Measurements from ENCODE around the gene CD5L. TPM values are rescaled to one million over a fixed set of nuclear protein-coding genes. Genes with fewer than 3 reads are reported as not detected.

CD5L gene
- total and polyA plus RNA-seq, 2 donors (not counting 1 experiment from before 2014, with no cell fraction given), result 0.17 TPM; not detected in 1

DNA sequence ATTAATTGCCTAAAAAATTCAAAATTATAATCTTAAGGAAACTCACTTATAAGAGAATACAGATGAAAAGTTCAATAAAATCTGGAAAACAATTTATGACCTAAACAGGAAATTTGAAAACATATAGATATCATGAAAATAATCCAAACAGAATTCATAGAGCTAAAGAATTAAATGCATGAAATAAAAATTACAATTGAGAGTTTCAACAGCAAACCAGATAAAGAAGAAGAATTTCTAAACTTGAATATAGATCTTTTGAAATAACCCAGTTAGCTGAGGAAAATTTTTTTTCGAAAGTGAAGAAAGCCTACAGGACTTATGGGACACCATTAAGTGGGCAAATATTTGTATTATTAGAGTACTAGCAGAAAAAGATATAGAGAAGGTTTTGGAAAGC lies 28.3 kb downstream of the CD5L start:
- peak overlapping the region; percentile 77 for H3K4me2 ChIP-seq (replicated peaks; ENCODE audit: low read depth, low read length, poor library complexity, severe bottlenecking)
- H3K36me3 ChIP-seq (replicated peaks in 1 of 2; ENCODE audit: control extremely low read depth in 1 of 2, control insufficient read depth in 1 of 2, extremely low read depth in 1 of 2, insufficient read depth in 2 of 2, low read length in 1 of 2), result peaks cover 0 to 65% of the 10 kb centered on the region in 2 experiments
- H3K9ac ChIP-seq (ENCODE audit: low read length), result peak overlapping the region; percentile 87
- H3K9me3 ChIP-seq (ENCODE audit: control extremely low read depth in 1 of 3, control insufficient read depth in 2 of 3, insufficient read depth in 1 of 3, low read length in 2 of 3), result peaks cover 0 to 2% (median 0%) of the 10 kb centered on the region in 3 donors
- peaks cover 78% of the 10 kb centered on the region for H3K4me1 Mint-ChIP-seq
- H3K27ac ChIP-seq (ENCODE audit: low read length in 2 of 2), result peak overlapping the region in 1 of 2 donors; percentile 83
- peaks cover 100% of the 10 kb centered on the region for H3K79me2 ChIP-seq (ENCODE audit: control insufficient read depth, insufficient read depth, low read length)
- intact Hi-C loops (cut with micrococcal nuclease), result no loop called here
- no peaks in the 10 kb centered on the region for H3K27me3 Mint-ChIP-seq
- ChIA-PET CTCF (interaction anchor here (0.8 to 2.1 kb wide), 4 partner anchors 39 to 233 kb away, joined by 3 to 7 read pairs (median 4); no protein-coding TSS in a partner anchor), POLR2A (interaction anchor here (1.5 kb wide), 1 partner anchor 9 kb away, joined by 3 read pairs; no protein-coding TSS in a partner anchor)
- H3K4me1 ChIP-seq (ENCODE audit: control insufficient read depth in 2 of 2, insufficient read depth in 2 of 2, low read length in 2 of 2), result peaks cover 56 to 60% of the 10 kb centered on the region in 2 donors
- ATAC-seq (ENCODE audit: low read depth) (no peak), DNase-seq (no peak)
- peak overlapping the region; percentile 61 for H3K4me3 Mint-ChIP-seq
- peaks cover 3% of the 10 kb centered on the region for H3K9me3 Mint-ChIP-seq (ENCODE audit: insufficient read depth)
- TF ChIP-seq, protein P1, sequence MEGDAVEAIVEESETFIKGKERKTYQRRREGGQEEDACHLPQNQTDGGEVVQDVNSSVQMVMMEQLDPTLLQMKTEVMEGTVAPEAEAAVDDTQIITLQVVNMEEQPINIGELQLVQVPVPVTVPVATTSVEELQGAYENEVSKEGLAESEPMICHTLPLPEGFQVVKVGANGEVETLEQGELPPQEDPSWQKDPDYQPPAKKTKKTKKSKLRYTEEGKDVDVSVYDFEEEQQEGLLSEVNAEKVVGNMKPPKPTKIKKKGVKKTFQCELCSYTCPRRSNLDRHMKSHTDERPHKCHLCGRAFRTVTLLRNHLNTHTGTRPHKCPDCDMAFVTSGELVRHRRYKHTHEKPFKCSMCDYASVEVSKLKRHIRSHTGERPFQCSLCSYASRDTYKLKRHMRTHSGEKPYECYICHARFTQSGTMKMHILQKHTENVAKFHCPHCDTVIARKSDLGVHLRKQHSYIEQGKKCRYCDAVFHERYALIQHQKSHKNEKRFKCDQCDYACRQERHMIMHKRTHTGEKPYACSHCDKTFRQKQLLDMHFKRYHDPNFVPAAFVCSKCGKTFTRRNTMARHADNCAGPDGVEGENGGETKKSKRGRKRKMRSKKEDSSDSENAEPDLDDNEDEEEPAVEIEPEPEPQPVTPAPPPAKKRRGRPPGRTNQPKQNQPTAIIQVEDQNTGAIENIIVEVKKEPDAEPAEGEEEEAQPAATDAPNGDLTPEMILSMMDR (IDR thresholded peaks at IDR 0.05), result no peak
- no peak for TF ChIP-seq EZH2 (IDR thresholded peaks at IDR 0.05; ENCODE audit: borderline replicate concordance, insufficient read depth, low read depth, low read length, poor library complexity, severe bottlenecking)
- no CpG with 5 or more reads among the region's 1 CpG for WGBS (ENCODE audit: insufficient coverage)
- H3K27ac Mint-ChIP-seq, result no peak overlapping the region
- peaks cover 21% of the 10 kb centered on the region for H4K20me1 ChIP-seq (ENCODE audit: control insufficient read depth, insufficient read depth, low read length, poor library complexity, severe bottlenecking)
- H3K4me3 ChIP-seq (ENCODE audit: control extremely low read depth in 1 of 5, extremely low read depth in 1 of 5, insufficient read depth in 1 of 5, low read depth in 2 of 5, low read length in 4 of 5), result peak overlapping the region in 1 of 5 experiments; percentile 94
- no peak overlapping the region for H2AFZ ChIP-seq (ENCODE audit: insufficient read depth, low read depth, low read length, poor library complexity, severe bottlenecking)
- H3K27me3 ChIP-seq (replicated peaks in 1 of 4; ENCODE audit: control extremely low read depth in 1 of 4, control insufficient read depth in 3 of 4, insufficient read depth in 4 of 4, low read length in 3 of 4), result no peaks in the 10 kb centered on the region

DNA sequence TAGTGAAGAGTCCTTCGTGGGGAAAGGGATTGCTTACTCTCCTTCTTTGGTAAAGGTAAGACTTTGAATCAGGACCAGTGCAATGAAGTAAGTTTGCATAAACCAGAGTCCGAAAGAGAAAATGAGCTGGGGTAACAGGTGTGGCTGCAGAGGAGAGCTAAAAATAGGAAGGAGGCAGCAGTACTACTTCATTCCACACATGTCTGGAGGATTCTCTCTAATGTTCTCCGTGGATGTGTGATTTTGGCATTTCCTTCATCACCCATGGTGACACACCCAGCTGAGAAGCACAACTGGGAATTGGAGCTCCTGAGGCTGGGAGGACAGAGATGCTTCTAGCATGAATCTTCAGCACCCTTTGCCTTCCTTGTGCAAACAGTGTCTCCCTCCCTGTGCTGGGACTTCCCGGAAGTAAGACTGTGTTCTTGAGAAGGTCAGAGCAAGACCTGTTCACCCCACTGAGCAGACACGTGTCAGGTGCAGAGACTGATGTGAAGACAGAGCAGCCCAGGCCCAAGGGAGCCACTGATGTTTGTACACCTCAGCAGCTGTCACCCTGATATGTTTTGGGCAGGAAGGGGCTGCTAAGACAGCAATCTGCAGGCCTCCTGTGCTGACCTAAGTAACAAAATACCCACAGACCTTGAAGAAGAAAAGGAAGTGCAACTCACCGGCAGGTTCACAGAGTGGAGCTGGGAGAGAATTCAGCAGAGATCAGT lies 35.0 kb downstream of the CD5L start:
- Histone ChIP-seq H3K4me1 (ENCODE audit: control insufficient read depth in 2 of 2, insufficient read depth in 2 of 2, low read length in 2 of 2) (peaks cover 86 to 98% of the 10 kb centered on the region in 2 donors), H4K20me1 (ENCODE audit: control insufficient read depth, insufficient read depth, low read length, poor library complexity, severe bottlenecking) (peaks cover 48% of the 10 kb centered on the region), H3K36me3 (replicated peaks in 1 of 2; ENCODE audit: control extremely low read depth in 1 of 2, control insufficient read depth in 1 of 2, extremely low read depth in 1 of 2, insufficient read depth in 2 of 2, low read length in 1 of 2) (peaks cover 0 to 91% of the 10 kb centered on the region in 2 experiments), H3K27ac (ENCODE audit: low read length in 2 of 2) (peak overlapping the region; percentile 71 to 83), H3K4me3 (ENCODE audit: control extremely low read depth in 1 of 5, extremely low read depth in 1 of 5, insufficient read depth in 1 of 5, low read depth in 2 of 5, low read length in 4 of 5) (peak overlapping the region; percentile 2 to 45 (median 28)), H3K9me3 (ENCODE audit: control extremely low read depth in 1 of 3, control insufficient read depth in 2 of 3, insufficient read depth in 1 of 3, low read length in 2 of 3) (no peaks in the 10 kb centered on the region), H2AFZ (ENCODE audit: insufficient read depth, low read depth, low read length, poor library complexity, severe bottlenecking) (no peak overlapping the region), H3K79me2 (ENCODE audit: control insufficient read depth, insufficient read depth, low read length) (peaks cover 96% of the 10 kb centered on the region), H3K9ac (ENCODE audit: low read length) (peak overlapping the region; percentile 50), H3K4me2 (replicated peaks; ENCODE audit: low read depth, low read length, poor library complexity, severe bottlenecking) (peak overlapping the region; percentile 75), H3K27me3 (replicated peaks in 1 of 4; ENCODE audit: control extremely low read depth in 1 of 4, control insufficient read depth in 3 of 4, insufficient read depth in 4 of 4, low read length in 3 of 4) (no peaks in the 10 kb centered on the region)
- peak overlapping the region; percentile 87 for H3K27ac Mint-ChIP-seq
- peaks cover 87% of the 10 kb centered on the region for H3K4me1 Mint-ChIP-seq
- H3K9me3 Mint-ChIP-seq (ENCODE audit: insufficient read depth), result no peaks in the 10 kb centered on the region
- TF ChIP-seq, protein P1 (IDR thresholded peaks at IDR 0.05), result no peak
- no peak for TF ChIP-seq EZH2 (IDR thresholded peaks at IDR 0.05; ENCODE audit: borderline replicate concordance, insufficient read depth, low read depth, low read length, poor library complexity, severe bottlenecking)
- H3K4me3 Mint-ChIP-seq, result peak overlapping the region; percentile 84
- ChIA-PET CTCF (interaction anchor here (0.7 to 6.8 kb wide), 22 partner anchors 9 to 239 kb away, joined by 3 to 66 read pairs (median 6); partner anchors contain the start of gene FCRL1), POLR2A (interaction anchor here (0.7 to 2.4 kb wide), 15 partner anchors 8 to 240 kb away, joined by 3 to 7 read pairs (median 4); partner anchors contain the start of genes FCRL1 and FCRL3)
- intact Hi-C loops (cut with micrococcal nuclease), result loop anchor here (1.0 to 5.0 kb wide), 7 partner anchors 11 to 1261 kb away; partner anchors contain the start of genes CD5L and FCRL1
- no peaks in the 10 kb centered on the region for H3K27me3 Mint-ChIP-seq
- WGBS (ENCODE audit: insufficient coverage), result 0% methylated on average over 4 of the region's 6 CpGs
- DNase-seq (peak; percentile 92), ATAC-seq (ENCODE audit: low read depth) (peak; percentile 92)

All from B cell (primary cell).